ENCODE results near the gene CACNA1C.
"Not testable (repeated sequence)": the region's sequence is repeated elsewhere in the genome, so short reads cannot be mapped to it uniquely, and the experiment has no call there.

The CACNA1C gene

DNA sequence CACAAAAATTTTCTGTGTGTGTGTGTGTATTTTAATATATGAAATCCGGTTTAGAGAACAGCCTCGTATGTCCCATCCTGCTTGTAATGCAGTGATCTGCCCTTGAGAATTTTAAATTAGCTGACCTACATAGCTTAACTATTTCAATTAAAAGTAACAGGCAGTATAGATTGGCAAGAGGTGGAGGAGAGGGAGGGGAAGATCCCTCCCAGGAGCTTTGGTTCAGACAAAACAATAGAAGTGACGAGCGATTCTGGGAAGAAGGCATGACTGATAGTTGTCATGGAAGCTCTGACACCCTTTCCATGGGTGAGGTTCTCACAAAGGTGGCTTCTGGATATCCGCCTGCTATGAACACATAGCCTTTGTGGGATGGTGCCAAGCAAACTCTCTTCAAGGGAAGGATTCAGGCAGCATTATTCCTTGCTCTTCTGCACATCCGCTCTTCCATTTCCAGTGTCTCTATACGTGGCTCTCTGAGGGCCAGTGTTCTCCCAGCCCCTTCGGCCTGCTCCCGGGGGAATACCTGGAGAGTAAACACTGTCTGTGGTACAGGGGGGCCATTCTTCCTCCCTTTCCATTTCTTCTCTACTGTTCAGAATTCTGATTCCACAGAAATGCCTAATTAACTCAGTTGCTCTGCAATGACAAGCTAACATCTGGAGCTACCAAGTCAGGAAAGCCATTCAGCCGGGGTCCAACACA is 182.0 kb downstream of the CACNA1C start:
- DNase-seq (ENCODE audit: low read depth), result no peak

DNA sequence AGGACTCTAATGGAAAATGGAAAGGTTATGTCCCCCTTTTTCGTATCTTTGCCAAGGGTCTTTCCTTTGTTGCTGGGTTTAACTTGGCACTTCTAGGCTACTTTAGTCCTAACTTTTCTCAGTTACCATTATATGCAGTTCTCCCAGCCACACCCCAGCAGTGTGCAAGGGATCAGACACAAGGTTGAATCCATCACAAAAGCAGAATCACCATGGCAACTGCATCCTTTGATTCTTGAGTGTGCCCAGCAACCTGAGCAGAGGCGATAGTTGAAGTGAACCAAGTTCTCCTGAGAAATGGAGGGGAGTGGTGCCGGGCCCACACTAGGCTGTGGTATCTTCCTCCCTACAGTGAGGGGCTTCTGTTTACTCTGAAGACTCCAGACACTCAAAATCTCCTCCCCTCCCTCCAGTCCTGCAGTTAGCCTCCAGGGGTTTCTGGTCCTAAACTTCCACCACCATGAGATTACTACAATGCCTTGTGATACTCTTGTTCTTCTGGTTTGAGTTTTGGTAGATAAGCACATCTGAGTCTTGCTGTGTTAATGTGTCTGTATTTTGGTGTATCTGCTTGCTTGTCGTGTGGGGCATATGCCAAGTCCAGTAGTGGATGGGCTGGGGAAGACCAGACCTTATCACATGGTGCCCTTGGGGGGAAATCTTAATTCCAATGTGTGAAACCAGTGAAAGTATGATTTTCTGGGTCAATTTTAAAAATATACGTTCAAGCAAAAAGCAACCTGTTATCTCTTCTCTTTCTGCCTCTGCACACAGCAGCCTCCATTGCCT is 183.9 kb downstream of the CACNA1C start:
- DNase-seq (ENCODE audit: low read depth), result no peak

GRCh38 chr12:2238111-2238510 is 185.3 kb downstream of the CACNA1C start:
- DNase-seq (ENCODE audit: low read depth), result no peak

GRCh38 chr12:2239381-2239871 is 186.6 kb downstream of the CACNA1C start:
- no peak for DNase-seq (ENCODE audit: low read depth)

DNA sequence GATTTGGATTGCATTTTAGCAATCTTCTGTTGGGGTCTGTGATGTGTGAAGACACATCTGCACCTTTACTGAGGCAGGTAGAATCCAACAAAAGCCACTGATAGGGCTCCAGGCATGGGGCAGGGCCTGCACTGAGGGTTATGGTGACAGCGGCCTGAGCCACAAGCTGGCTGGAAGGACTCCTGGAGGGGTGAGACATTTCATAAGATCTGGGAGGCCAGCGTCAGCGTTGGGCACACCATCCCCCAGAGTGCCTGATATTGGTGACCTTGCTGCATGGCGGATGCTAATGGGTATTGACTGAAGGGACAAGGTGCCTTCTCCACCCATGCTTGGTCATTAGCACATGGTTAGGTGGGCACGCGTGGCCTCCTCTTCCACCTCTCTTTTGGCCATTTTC is 187.6 kb downstream of the CACNA1C start:
- DNase-seq (ENCODE audit: low read depth), result no peak

GRCh38 chr12:2240984-2241383 is 188.2 kb downstream of the CACNA1C start:
- no peak for DNase-seq (ENCODE audit: low read depth)

DNA sequence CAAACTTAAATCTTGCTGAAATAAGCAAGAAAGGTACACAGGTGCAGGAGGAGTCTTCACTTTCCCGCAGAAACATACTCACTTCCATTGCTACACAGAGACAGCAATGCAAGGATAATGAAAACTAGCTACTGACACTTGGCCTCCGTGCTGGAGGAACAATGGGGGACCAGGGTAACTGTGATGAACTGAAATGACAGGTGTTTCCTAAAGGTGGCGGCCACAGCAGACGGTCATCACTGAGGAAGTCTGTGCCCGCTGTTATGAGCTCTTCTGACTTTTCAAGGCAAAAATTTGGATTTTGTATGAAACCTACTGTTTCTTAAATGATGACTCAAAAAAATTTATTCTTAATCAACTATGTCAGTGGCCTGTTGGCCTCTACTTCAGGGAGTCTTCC is 189.4 kb downstream of the CACNA1C start:
- no peak for DNase-seq (ENCODE audit: low read depth)

GRCh38 chr12:2242816-2243215 is 190.0 kb downstream of the CACNA1C start:
- no peak for DNase-seq (ENCODE audit: low read depth)

GRCh38 chr12:2243275-2243674 is 190.5 kb downstream of the CACNA1C start:
- no peak for DNase-seq (ENCODE audit: low read depth)

- DNase-seq (ENCODE audit: low read depth), result no peak
Measured at GRCh38 chr12:2244013-2244861, 191.4 kb downstream of the CACNA1C start.

GRCh38 chr12:2246358-2246757 is 193.6 kb downstream of the CACNA1C start:
- DNase-seq (ENCODE audit: low read depth), result no peak

DNA sequence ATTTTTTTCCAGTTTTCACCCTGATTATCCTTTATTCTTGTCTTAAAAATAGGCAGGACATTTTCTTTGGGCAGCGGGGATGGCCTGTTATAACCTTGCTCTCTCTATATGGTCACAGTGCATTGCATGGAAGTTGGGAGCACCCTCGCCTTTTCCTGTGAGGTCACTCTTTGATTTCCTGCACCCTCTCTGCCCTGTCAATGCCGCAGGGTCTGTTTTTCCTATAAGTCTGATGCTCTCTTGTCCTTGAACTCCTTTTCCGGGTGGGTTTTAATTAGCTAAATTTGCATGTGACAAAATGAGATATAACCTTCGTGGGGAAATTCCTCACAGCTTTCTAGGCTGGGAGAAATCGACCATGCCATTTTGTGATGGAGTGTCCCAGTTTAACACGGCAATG is 194.3 kb downstream of the CACNA1C start:
- no peak for DNase-seq (ENCODE audit: low read depth)

DNA sequence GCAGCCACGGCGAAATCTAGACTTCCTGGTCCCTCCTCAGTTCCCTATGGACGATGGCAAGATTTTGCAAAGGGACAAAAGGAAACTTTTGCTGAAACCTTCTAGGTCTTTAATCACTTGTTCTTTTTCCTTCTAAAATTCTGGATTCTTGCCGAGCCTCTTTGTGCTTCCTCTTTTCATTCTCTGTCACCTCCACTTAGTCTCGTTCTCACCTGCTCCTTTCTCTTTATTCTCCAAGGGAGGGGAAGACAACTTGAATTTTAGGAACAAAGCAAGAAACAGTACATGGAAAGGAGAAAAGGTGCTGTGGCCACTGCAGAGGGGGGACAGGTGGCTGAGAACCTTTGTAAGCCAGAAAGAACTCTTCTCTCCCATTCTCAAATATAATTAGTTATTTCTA is 194.8 kb downstream of the CACNA1C start:
- no peak for DNase-seq (ENCODE audit: low read depth)

GRCh38 chr12:2248087-2248900 is 195.5 kb downstream of the CACNA1C start:
- DNase-seq (ENCODE audit: low read depth), result no peak

DNA sequence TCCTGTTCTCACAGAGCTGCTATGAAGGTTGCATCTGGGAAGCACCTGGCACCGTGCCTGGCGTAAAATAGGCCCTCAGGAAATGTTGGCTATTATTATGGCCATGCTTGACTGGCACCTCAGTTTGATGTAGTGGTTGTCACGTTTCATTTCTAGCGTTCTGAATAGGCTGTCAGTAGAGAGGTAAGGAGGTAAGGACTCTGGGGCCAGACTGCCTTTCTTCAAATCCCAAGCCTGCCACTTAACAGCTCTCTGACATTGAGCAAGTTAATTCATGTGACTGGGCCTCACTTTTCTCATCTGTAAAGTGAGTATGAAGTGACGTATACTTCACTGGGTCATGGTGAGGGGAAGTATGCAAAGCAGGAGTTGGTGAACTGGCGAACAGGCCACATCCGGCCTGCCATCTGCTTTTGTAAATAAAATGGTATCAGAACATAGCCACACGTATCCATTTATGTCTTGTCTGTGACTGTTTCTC is 196.2 kb downstream of the CACNA1C start:
- no peak for DNase-seq (ENCODE audit: low read depth)

DNA sequence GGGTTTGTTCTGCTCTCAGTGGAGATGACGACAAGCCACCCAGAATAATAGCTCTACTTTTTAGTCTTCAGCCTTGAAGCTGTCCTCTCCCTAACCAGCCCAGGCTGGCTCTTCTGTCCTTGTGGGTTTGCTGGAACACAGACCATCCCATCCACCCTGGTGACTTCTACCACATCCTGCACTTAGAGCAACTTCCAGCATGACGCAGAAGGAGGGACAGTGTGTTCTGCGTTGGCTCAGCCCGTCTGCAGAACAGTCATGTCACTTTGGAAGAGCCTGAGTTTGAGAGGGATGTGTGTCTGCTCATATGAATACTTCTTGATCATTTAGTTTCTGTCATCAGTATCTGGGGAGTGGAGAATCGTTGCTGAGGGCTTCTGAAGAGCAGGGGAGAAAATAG is 198.0 kb downstream of the CACNA1C start:
- DNase-seq (ENCODE audit: low read depth), result no peak

DNA sequence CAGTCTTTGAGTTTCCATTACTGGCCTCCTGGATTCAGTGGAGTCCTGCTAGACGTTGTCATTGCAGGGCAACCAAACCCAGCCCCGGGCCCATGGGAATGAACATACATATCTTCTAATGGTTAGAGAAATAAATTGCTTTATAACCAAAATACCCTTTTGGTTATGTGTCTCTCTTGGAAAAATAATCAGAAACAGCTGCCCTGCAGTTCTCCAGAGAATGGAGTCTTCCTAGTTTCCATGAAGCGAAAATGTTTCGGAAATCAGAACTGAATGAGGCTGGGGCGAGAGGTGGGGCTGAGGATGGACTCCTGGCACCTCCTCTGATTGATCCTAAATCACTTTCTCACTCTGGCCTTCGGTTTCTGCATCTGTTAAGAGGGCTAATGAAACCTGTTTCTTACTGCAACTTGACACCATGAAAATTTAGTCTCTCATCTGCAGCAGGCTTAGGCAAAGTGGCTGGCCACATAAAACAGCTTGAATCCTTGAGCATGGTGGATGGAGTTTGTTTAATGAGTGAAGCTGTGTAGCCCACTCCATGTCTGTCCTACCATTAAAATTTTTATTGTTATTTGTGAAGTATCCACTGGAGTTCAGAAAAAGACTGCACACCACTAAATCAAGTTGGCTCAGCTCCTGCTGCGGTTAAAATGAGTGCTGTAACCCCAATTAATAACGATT is 198.9 kb downstream of the CACNA1C start:
- no peak for DNase-seq (ENCODE audit: low read depth)

DNA sequence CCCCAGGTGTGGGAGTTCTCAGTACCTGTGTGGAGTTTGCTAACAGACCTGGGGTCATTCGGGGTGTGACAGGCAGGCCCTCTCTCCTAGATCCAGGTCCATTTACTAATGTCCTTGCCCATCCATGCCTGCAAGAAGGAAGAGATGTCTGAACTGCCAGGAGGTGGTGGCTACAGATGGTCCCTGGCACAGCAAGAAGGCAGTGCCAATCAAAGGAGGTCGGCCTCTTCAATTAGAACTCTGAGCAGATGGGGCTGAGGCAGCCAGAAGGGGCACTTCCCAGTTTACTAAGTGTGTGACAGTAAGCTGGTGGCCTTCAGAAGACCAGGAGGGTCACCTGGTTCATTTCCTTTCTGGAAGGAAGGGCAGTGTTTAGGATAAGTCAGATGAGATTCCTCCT is 202.5 kb downstream of the CACNA1C start:
- DNase-seq (ENCODE audit: low read depth), result no peak

- DNase-seq (ENCODE audit: low read depth), result not testable (repeated sequence)
Measured at GRCh38 chr12:2255731-2256130, 202.9 kb downstream of the CACNA1C start.

GRCh38 chr12:2256453-2256852 is 203.7 kb downstream of the CACNA1C start:
- no peak for DNase-seq (ENCODE audit: low read depth)

DNA sequence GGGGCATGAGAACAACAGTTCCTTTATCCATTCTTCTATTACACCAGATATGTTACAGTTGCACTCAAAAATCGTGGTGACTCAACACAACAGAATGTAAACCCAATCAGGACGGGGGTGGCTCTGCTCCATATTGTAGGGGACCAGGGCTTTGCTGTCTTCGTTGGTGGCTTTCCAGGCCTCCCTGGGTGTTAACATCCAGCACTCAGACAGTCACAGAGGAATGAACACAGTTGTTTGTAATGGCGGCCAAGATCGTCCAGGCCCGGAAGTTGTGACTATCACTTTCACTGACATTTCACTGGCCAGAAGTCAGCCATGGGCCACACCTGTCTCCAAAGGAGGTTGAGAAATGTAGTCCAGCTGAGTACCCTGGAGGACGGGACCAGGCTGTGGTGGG is 204.1 kb downstream of the CACNA1C start:
- DNase-seq (ENCODE audit: low read depth), result no peak

All from stimulated activated CD8-positive, alpha-beta memory T cell treated with anti-CD3 and anti-CD28 coated beads, Interleukin-12 subunit alpha, Interleukin-12 subunit beta, amount 100 ng/mL, for 1 hour (primary cell).